Coronary artery (tissue), 2 donors: ENCODE data around the gene KIF5A.
"Not testable (repeated sequence)": the region's sequence is repeated elsewhere in the genome, so short reads cannot be mapped to it uniquely, and the experiment has no call there.

Source experiments
- DNase-seq: peaks from one replicate; pipeline ENCODE4 v3.0.0-alpha.2; 2017; ENCODE audit warnings: low spot score
- H3K27ac ChIP-seq, 2 donors: fragments of 200-600 bp; sonication (generic); one replicate each; pipeline ENCODE4 v1.5.1; 2016 to 2019
- H3K4me3 ChIP-seq: fragments of 200-600 bp; sonication (generic); 2 replicates; pipeline ENCODE4 v1.5.1; 2016; ENCODE audit warnings: mild to moderate bottlenecking, moderate library complexity
- CTCF ChIP-seq: fragments of 200-600 bp; sonication (generic); IDR thresholded peaks from one replicate; pipeline ENCODE4 v1.5.1; 2019; ENCODE audit warnings: antibody characterized with exemption

Gene KIF5A

GRCh38 chr12:57552306-57552651, 2.4 kb downstream of the KIF5A start:
- Histone ChIP-seq H3K27ac (no peak overlapping the region), H3K4me3 (no peak overlapping the region)
- TF ChIP-seq CTCF = no peak
- no peak for DNase-seq

GRCh38 chr12:57552835-57553313, 3.0 kb downstream of the KIF5A start:
- no peak for DNase-seq
- no peak overlapping the region for H3K27ac ChIP-seq

GRCh38 chr12:57553343-57554202, 3.7 kb downstream of the KIF5A start:
- H3K27ac ChIP-seq = no peak overlapping the region
- no peak overlapping the region for H3K4me3 ChIP-seq
- DNase-seq = no peak
- no peak for TF ChIP-seq CTCF

More at GRCh38 chr12:57552835-57553313, 3.0 kb downstream of the KIF5A start:
- no peak overlapping the region for H3K4me3 ChIP-seq
- no peak for TF ChIP-seq CTCF

GRCh38 chr12:57554453-57554852, 4.6 kb downstream of the KIF5A start:
- no peak for DNase-seq
- H3K27ac ChIP-seq = no peak overlapping the region
- no peak for TF ChIP-seq CTCF
- no peak overlapping the region for H3K4me3 ChIP-seq

- DNase-seq = no peak
- TF ChIP-seq CTCF = no peak
These were observed 5.1 kb downstream of the KIF5A start for GRCh38 chr12:57554897-57555296.

GRCh38 chr12:57558864-57559263, 9.0 kb downstream of the KIF5A start:
- DNase-seq = no peak
- H3K27ac ChIP-seq = no peak overlapping the region
- no peak for TF ChIP-seq CTCF

More at GRCh38 chr12:57554897-57555296, 5.1 kb downstream of the KIF5A start:
- H3K4me3 ChIP-seq = no peak overlapping the region
- H3K27ac ChIP-seq = no peak overlapping the region

GRCh38 chr12:57560516-57560915, 10.7 kb downstream of the KIF5A start:
- Histone ChIP-seq H3K27ac (no peak overlapping the region), H3K4me3 (no peak overlapping the region)
- TF ChIP-seq CTCF = no peak
- DNase-seq = no peak

More at GRCh38 chr12:57558864-57559263, 9.0 kb downstream of the KIF5A start:
- no peak overlapping the region for H3K4me3 ChIP-seq

- not testable (repeated sequence) for DNase-seq, H3K4me3 ChIP-seq
These were observed 11.3 kb downstream of the KIF5A start for GRCh38 chr12:57561117-57561516.

More at GRCh38 chr12:57561117-57561516, 11.3 kb downstream of the KIF5A start:
- not testable (repeated sequence) for H3K27ac ChIP-seq
